ENCODE data around the gene CYB561A3. TPM values are rescaled to one million over a fixed set of nuclear protein-coding genes. Genes with fewer than 3 reads are reported as not detected.

Gene CYB561A3
- polyA plus RNA-seq, 2 of the 4 experiments (the other 2 are of a cell fraction) = 50.8 to 56.9 TPM

GRCh38 chr11:61305417-61305816 lies 56.3 kb downstream of the CYB561A3 start:
- DNase-seq (ENCODE audit: low read depth in 1 of 2, low spot score in 1 of 2) (no peak), ATAC-seq (no peak), FAIRE-seq (no peak)
- Histone ChIP-seq H3K4me1 (no peaks in the 10 kb centered on the region), H3K27ac (no peak overlapping the region), H3K4me3 (no peak overlapping the region), H3K9me3 (no peaks in the 10 kb centered on the region), H3K4me2 (no peak overlapping the region)
- ChIA-PET CTCF (interaction anchor here (0.6 to 2.2 kb wide), 4 partner anchors 11 to 226 kb away, joined by 3 to 11 read pairs (median 4); partner anchors contain the start of gene VWCE), POLR2A (no interaction called here)
- 96% methylated on average over 7 of the region's 7 CpGs for WGBS (ENCODE audit: missing lambda C conversion rate)
- TF ChIP-seq JUNB (IDR thresholded peaks at IDR 0.05) (no peak), EHMT2 (IDR thresholded peaks at IDR 0.05; ENCODE audit: low read depth) (no peak), CEBPB (IDR thresholded peaks at IDR 0.05) (no peak), BCL3 (IDR thresholded peaks at IDR 0.05) (no peak), TP53 (CRISPR knock-in tag; IDR thresholded peaks at IDR 0.05) (no peak), CTCF (IDR thresholded peaks at IDR 0.05) (no peak), CHD2 (IDR thresholded peaks at IDR 0.05; ENCODE audit: low read length, partially characterized antibody) (no peak), RFX5 (IDR thresholded peaks at IDR 0.05) (no peak), FOSL2 (IDR thresholded peaks at IDR 0.05) (no peak), FOSL2 (CRISPR knock-in tag; IDR thresholded peaks at IDR 0.05) (no peak), HOXB13 (CRISPR knock-in tag; IDR thresholded peaks at IDR 0.05; ENCODE audit: low read depth) (no peak), NR3C1 (IDR thresholded peaks at IDR 0.05) (no peak)
- TF ChIP-seq, protein P1, sequence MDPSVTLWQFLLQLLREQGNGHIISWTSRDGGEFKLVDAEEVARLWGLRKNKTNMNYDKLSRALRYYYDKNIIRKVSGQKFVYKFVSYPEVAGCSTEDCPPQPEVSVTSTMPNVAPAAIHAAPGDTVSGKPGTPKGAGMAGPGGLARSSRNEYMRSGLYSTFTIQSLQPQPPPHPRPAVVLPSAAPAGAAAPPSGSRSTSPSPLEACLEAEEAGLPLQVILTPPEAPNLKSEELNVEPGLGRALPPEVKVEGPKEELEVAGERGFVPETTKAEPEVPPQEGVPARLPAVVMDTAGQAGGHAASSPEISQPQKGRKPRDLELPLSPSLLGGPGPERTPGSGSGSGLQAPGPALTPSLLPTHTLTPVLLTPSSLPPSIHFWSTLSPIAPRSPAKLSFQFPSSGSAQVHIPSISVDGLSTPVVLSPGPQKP (IDR thresholded peaks at IDR 0.05; ENCODE audit: low read depth, low read length) = no peak

DNA sequence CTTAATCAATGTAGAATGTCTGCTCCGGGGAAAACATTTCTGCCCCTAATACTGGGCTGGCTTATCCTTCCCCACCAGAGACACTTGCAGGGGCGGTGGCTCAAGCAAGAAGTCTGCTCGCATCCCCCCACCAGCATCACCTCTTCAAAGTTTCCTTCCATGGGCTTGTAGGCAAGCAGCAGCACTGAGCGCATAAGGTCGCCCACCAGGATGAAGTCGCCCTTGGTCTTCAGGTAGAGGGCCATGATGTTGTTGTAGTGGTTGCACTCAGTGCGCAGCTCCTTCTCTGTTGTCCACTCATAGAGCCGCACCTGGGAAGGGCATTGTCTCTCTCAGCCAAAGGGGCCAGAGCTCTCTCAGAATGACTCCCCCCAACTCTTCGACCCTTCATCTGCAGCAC lies 58.0 kb downstream of the CYB561A3 start:
- H3K9me3 ChIP-seq = no peaks in the 10 kb centered on the region
- H3K4me3 ChIP-seq = no peak overlapping the region
- no peaks in the 10 kb centered on the region for H3K4me1 ChIP-seq
- TF ChIP-seq SREBF2 (IDR thresholded peaks at IDR 0.05) (no peak), NPAS2 (CRISPR knock-in tag; IDR thresholded peaks at IDR 0.05; ENCODE audit: borderline replicate concordance) (no peak), RCOR1 (IDR thresholded peaks at IDR 0.05; ENCODE audit: low read depth, low read length) (no peak), RAD21 (conservative IDR thresholded peaks at IDR 0.05 in 1 of 2, IDR thresholded peaks at IDR 0.05 in 1 of 2) (no peak), ZFP36 (IDR thresholded peaks at IDR 0.05; ENCODE audit: borderline replicate concordance, partially characterized antibody) (no peak), ZSCAN20 (CRISPR knock-in tag; IDR thresholded peaks at IDR 0.05) (no peak), ZNF302 (CRISPR knock-in tag; IDR thresholded peaks at IDR 0.05) (no peak)
- TF ChIP-seq, protein P2, sequence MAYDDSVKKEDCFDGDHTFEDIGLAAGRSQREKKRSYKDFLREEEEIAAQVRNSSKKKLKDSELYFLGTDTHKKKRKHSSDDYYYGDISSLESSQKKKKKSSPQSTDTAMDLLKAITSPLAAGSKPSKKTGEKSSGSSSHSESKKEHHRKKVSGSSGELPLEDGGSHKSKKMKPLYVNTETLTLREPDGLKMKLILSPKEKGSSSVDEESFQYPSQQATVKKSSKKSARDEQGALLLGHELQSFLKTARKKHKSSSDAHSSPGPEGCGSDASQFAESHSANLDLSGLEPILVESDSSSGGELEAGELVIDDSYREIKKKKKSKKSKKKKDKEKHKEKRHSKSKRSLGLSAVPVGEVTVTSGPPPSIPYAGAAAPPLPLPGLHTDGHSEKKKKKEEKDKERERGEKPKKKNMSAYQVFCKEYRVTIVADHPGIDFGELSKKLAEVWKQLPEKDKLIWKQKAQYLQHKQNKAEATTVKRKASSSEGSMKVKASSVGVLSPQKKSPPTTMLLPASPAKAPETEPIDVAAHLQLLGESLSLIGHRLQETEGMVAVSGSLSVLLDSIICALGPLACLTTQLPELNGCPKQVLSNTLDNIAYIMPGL (CRISPR knock-in tag; IDR thresholded peaks at IDR 0.05; ENCODE audit: borderline replicate concordance) = no peak
- TF ChIP-seq, protein P3, sequence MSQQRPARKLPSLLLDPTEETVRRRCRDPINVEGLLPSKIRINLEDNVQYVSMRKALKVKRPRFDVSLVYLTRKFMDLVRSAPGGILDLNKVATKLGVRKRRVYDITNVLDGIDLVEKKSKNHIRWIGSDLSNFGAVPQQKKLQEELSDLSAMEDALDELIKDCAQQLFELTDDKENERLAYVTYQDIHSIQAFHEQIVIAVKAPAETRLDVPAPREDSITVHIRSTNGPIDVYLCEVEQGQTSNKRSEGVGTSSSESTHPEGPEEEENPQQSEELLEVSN (IDR thresholded peaks at IDR 0.05; ENCODE audit: borderline replicate concordance, low read depth) = no peak
- ATAC-seq = no peak
- ChIA-PET POLR2A (no interaction called here), CTCF (no interaction called here)
- no peak overlapping the region for H3K27ac ChIP-seq
- no peak for FAIRE-seq
- 89% methylated on average over 9 of the region's 9 CpGs for WGBS (ENCODE audit: missing lambda C conversion rate)
- DNase-seq (ENCODE audit: low read depth in 1 of 2, low spot score in 1 of 2) = no peak
- no peak overlapping the region for H3K4me2 ChIP-seq

Data from A549 (cell line).